IMR-90 (cell line): ENCODE measurements around the gene COL23A1. TPM values are rescaled to one million over a fixed set of nuclear protein-coding genes. Genes with fewer than 3 reads are reported as not detected.

ENCODE experiments used
- ATAC-seq: fragments of 200-7000 bp; cut with Tn5 transposase; 2 replicates; pipeline ENCODE4 v1.9.1; 2020; ENCODE audit warnings: low read depth, mild to moderate bottlenecking, moderate library complexity
- BruUV-seq: library from RNA; stranded (reverse); fragments of 400-500 nt; replicated peaks from 2 replicates; lab custom pipeline; 2021; lab: Mats Ljungman, UMichigan
- CTCF ChIA-PET: fragments of 300-600 bp; formaldehyde crosslinking; extraction: SDS; loops from one replicate; lab custom pipeline; 2021; ENCODE audit warnings: antibody characterized with exemption; lab: Yijun Ruan, JAX
- POLR2A ChIA-PET: fragments of 300-600 bp; sonication (Branson Sonifier 250); formaldehyde crosslinking; loops from one replicate; lab custom pipeline; 2022; ENCODE audit warnings: antibody characterized with exemption; ENCODE audit not compliant: unreplicated experiment; lab: Charles Lee
- DNase-seq: peaks from one replicate; pipeline ENCODE4 v3.0.0; 2013
- H2AFZ ChIP-seq: replicated peaks from 2 replicates; pipeline ENCODE3; 2013; ENCODE audit warnings: low read length, mild to moderate bottlenecking; ENCODE audit not compliant: poor library complexity
- H2AK5ac ChIP-seq: 2 replicates; pipeline ENCODE4 v1.6.1; 2013; ENCODE audit warnings: low read depth, low read length, inconsistent platforms
- H2AK9ac ChIP-seq: replicated peaks from 2 replicates; pipeline ENCODE3; 2013; ENCODE audit warnings: mild to moderate bottlenecking, low read depth, low read length, moderate library complexity; ENCODE audit not compliant: poor library complexity
- H2BK120ac ChIP-seq: 2 replicates; pipeline ENCODE4 v1.6.1; 2013; ENCODE audit warnings: low read depth, low read length, inconsistent platforms
- H2BK15ac ChIP-seq: 3 replicates; pipeline ENCODE4 v1.6.1; 2013; ENCODE audit warnings: low read depth, low read length, inconsistent platforms
- H2BK20ac ChIP-seq: 2 replicates; pipeline ENCODE4 v1.6.1; 2013; ENCODE audit warnings: low read depth, mild to moderate bottlenecking, inconsistent platforms, low read length, moderate library complexity
- H2BK5ac ChIP-seq: 2 replicates; pipeline ENCODE4 v1.6.1; 2013; ENCODE audit warnings: mild to moderate bottlenecking, low read depth, low read length, inconsistent platforms; ENCODE audit not compliant: poor library complexity, severe bottlenecking
- H3K14ac ChIP-seq: replicated peaks from 2 replicates; pipeline ENCODE4 v1.6.1; 2013; ENCODE audit warnings: low read depth, low read length, inconsistent platforms
- H3K18ac ChIP-seq: 2 replicates; pipeline ENCODE4 v1.6.1; 2013; ENCODE audit warnings: low read depth, low read length, control low read depth
- H3K23ac ChIP-seq: 2 replicates; pipeline ENCODE4 v1.6.1; 2013; ENCODE audit warnings: low read depth, low read length, inconsistent platforms
- H3K27ac ChIP-seq: 2 replicates; pipeline ENCODE4 v1.5.1; 2013; ENCODE audit warnings: mild to moderate bottlenecking, control low read depth, low read length; ENCODE audit not compliant: insufficient read depth
- H3K27me3 ChIP-seq: 2 replicates; pipeline ENCODE4 v1.6.1; 2013; ENCODE audit warnings: low read length; ENCODE audit not compliant: control insufficient read depth, insufficient read depth
- H3K36me3 ChIP-seq: 2 replicates; pipeline ENCODE4 v1.6.1; 2013; ENCODE audit warnings: low read length, mixed read lengths; ENCODE audit not compliant: control insufficient read depth, insufficient read depth
- H3K4ac ChIP-seq: 2 replicates; pipeline ENCODE4 v1.6.1; 2013; ENCODE audit warnings: low read depth, low read length, inconsistent platforms
- H3K4me1 ChIP-seq: 2 replicates; pipeline ENCODE4 v1.6.1; 2013; ENCODE audit warnings: low read length, mixed read lengths; ENCODE audit not compliant: control insufficient read depth, insufficient read depth
- H3K4me2 ChIP-seq: 2 replicates; pipeline ENCODE4 v1.6.1; 2013; ENCODE audit warnings: low read depth, mild to moderate bottlenecking, control low read depth, low read length, moderate library complexity
- H3K4me3 ChIP-seq: 2 replicates; pipeline ENCODE4 v1.5.1; 2013; ENCODE audit warnings: low read depth, mild to moderate bottlenecking, control low read depth, low read length, moderate library complexity; ENCODE audit not compliant: insufficient read depth
- H3K56ac ChIP-seq: 2 replicates; pipeline ENCODE4 v1.6.1; 2013; ENCODE audit warnings: low read length, inconsistent platforms; ENCODE audit not compliant: insufficient read depth; ENCODE audit errors: extremely low read depth
- H3K79me1 ChIP-seq, 2 experiments: 2 replicates each; pipeline ENCODE4 v1.6.1; 2013; ENCODE audit warnings: low read length in 2 of 2, inconsistent platforms in 1 of 2, low read depth in 1 of 2
- H3K9ac ChIP-seq: 2 replicates; pipeline ENCODE4 v1.6.1; 2013; ENCODE audit warnings: low read depth, low read length, control low read depth
- H3K9me1 ChIP-seq: 2 replicates; pipeline ENCODE4 v1.6.1; 2013; ENCODE audit warnings: low read length, inconsistent platforms; ENCODE audit not compliant: insufficient read depth
- H3K9me3 ChIP-seq: 2 replicates; pipeline ENCODE4 v1.6.1; 2013; ENCODE audit warnings: low read length; ENCODE audit not compliant: control insufficient read depth, insufficient read depth
- H4K20me1 ChIP-seq: 2 replicates; pipeline ENCODE4 v1.6.1; 2013; ENCODE audit warnings: low read length, inconsistent platforms; ENCODE audit not compliant: insufficient read depth
- H4K5ac ChIP-seq: 2 replicates; pipeline ENCODE4 v1.6.1; 2013; ENCODE audit warnings: mild to moderate bottlenecking, low read depth, low read length, control low read depth
- H4K8ac ChIP-seq, 2 experiments: 2 replicates each; pipeline ENCODE4 v1.6.1; 2013; ENCODE audit warnings: low read depth in 2 of 2, low read length in 2 of 2, control low read depth in 1 of 2, inconsistent platforms in 1 of 2
- H4K91ac ChIP-seq: 2 replicates; pipeline ENCODE4 v1.6.1; 2013; ENCODE audit warnings: low read depth, low read length, inconsistent platforms; ENCODE audit not compliant: insufficient read depth
- BHLHE40 ChIP-seq: fragments of 150-350 bp; IDR thresholded peaks from 2 replicates; pipeline ENCODE4 v1.6.1; 2016; ENCODE audit warnings: mild to moderate bottlenecking, low read depth, low read length
- CEBPB ChIP-seq: IDR thresholded peaks from 2 replicates; pipeline ENCODE4 v1.6.1; 2012; ENCODE audit warnings: low read depth, low read length, improper control_type of control experiment
- CHD1 ChIP-seq: IDR thresholded peaks from 2 replicates; pipeline ENCODE4 v1.6.1; 2012; ENCODE audit warnings: low read depth, low read length, improper control_type of control experiment
- CTCF ChIP-seq: conservative IDR thresholded peaks from 2 replicates; pipeline ENCODE4 v1.5.1; 2012; ENCODE audit warnings: mild to moderate bottlenecking, low read depth, low read length, improper control_type of control experiment
- ELK1 ChIP-seq: fragments of 150-350 bp; IDR thresholded peaks from 2 replicates; pipeline ENCODE4 v1.6.1; 2016; ENCODE audit warnings: low read depth, mild to moderate bottlenecking, low read length, moderate library complexity, borderline replicate concordance
- FOS ChIP-seq: fragments of 150-350 bp; IDR thresholded peaks from 2 replicates; pipeline ENCODE4 v1.6.1; 2016; ENCODE audit warnings: low read depth, low read length
- MAFK ChIP-seq: IDR thresholded peaks from 2 replicates; pipeline ENCODE4 v1.6.1; 2012; ENCODE audit warnings: low read depth, low read length, improper control_type of control experiment
- MAZ ChIP-seq: IDR thresholded peaks from 2 replicates; pipeline ENCODE4 v1.6.1; 2012; ENCODE audit warnings: low read depth, mild to moderate bottlenecking, low read length, improper control_type of control experiment, moderate library complexity, borderline replicate concordance
- MXI1 ChIP-seq: IDR thresholded peaks from 2 replicates; pipeline ENCODE4 v1.6.1; 2012; ENCODE audit warnings: low read depth, mild to moderate bottlenecking, low read length, moderate library complexity, borderline replicate concordance
- NFE2L2 ChIP-seq: fragments of 150-350 bp; IDR thresholded peaks from 2 replicates; pipeline ENCODE4 v1.6.1; 2016; ENCODE audit warnings: low read depth, mild to moderate bottlenecking, low read length
- POLR2A ChIP-seq: IDR thresholded peaks from 2 replicates; pipeline ENCODE4 v1.6.1; 2012; ENCODE audit warnings: mild to moderate bottlenecking, low read depth, low read length
- RAD21 ChIP-seq: IDR thresholded peaks from 2 replicates; pipeline ENCODE4 v1.6.1; 2012; ENCODE audit warnings: low read length, improper control_type of control experiment
- RCOR1 ChIP-seq: IDR thresholded peaks from 2 replicates; pipeline ENCODE4 v1.6.1; 2012; ENCODE audit warnings: mild to moderate bottlenecking, low read length, improper control_type of control experiment; ENCODE audit not compliant: insufficient replicate concordance
- RFX5 ChIP-seq: IDR thresholded peaks from 2 replicates; pipeline ENCODE4 v1.8.0; 2012; ENCODE audit warnings: low read depth, mild to moderate bottlenecking, low read length, moderate library complexity
- SMC3 ChIP-seq: fragments of 150-350 bp; IDR thresholded peaks from 2 replicates; pipeline ENCODE4 v1.6.1; 2016; ENCODE audit warnings: low read depth, mild to moderate bottlenecking, antibody characterized with exemption, low read length, moderate library complexity
- USF2 ChIP-seq: fragments of 150-350 bp; IDR thresholded peaks from 2 replicates; pipeline ENCODE4 v1.6.1; 2017; ENCODE audit warnings: mild to moderate bottlenecking, antibody characterized with exemption, low read length, low read depth
- WGBS, 2 experiments: methylation state at CpG; one replicate each; pipeline versions ENCODE4 v1.1.5 to v1.1.7; 2013; ENCODE audit warnings: missing lambda C conversion rate in 2 of 2; ENCODE audit not compliant: insufficient read length in 1 of 2; ENCODE audit errors: extremely low coverage in 2 of 2; 5-methylcytosine and 5-hydroxymethylcytosine counted together
- dilution Hi-C: fragments of 300-500 bp; cut with HindIII; formaldehyde crosslinking; loops from one replicate; pipeline ENCODE4 v1.14.3; 2018; ENCODE audit warnings: low sequenced_read_pairs; ENCODE audit not compliant: unreplicated experiment
- in situ Hi-C: fragments of 300-500 bp; cut with MboI; formaldehyde crosslinking; loops from 3 replicates; pipeline ENCODE4 v1.14.3; 2019; ENCODE audit warnings: low sequenced_read_pairs, inconsistent platforms, mixed read lengths
- intact Hi-C: fragments of 100-400 bp; cut with micrococcal nuclease; formaldehyde crosslinking; loops from 2 replicates; pipeline ENCODE4 v1.10.0; 2022
- polyA plus RNA-seq, 3 experiments: library from polyadenylated mRNA; depleted of rRNA; stranded (reverse); fragments of >200 nt; gene quantifications; 2 replicates each; pipeline ENCODE4 v1.2.3, GENCODE V29; 2012; ENCODE audit warnings: low replicate concordance in 1 of 3
- total RNA-seq: library from RNA; depleted of rRNA; stranded (reverse); fragments of >200 nt; gene quantifications from 2 replicates; pipeline ENCODE4 v1.2.3, GENCODE V29; 2012

COL23A1 gene
- total and polyA plus RNA-seq, 2 of the 4 experiments (the other 2 are of a cell fraction): not detected

- Histone ChIP-seq H3K18ac (no peak overlapping the region), H2BK5ac (no peak overlapping the region), H2AK5ac (no peak overlapping the region), H2AFZ (no peak overlapping the region), H4K5ac (no peak overlapping the region), H3K4me3 (no peak overlapping the region), H3K9me1 (no peaks in the 10 kb centered on the region), H3K9me3 (peaks cover 10% of the 10 kb centered on the region), H2AK9ac (no peak overlapping the region), H3K27me3 (no peaks in the 10 kb centered on the region), H3K79me1 (no peaks in the 10 kb centered on the region), H3K9ac (no peak overlapping the region), H4K91ac (no peak overlapping the region), H3K23ac (no peak overlapping the region), H2BK120ac (no peak overlapping the region), H2BK20ac (no peak overlapping the region), H3K36me3 (no peaks in the 10 kb centered on the region), H4K20me1 (no peaks in the 10 kb centered on the region), H3K27ac (no peak overlapping the region), H3K56ac (no peak overlapping the region), H3K4me2 (no peak overlapping the region), H3K4ac (no peak overlapping the region), H3K4me1 (no peaks in the 10 kb centered on the region), H4K8ac (no peak overlapping the region), H3K14ac (no peak overlapping the region), H2BK15ac (no peak overlapping the region)
- dilution Hi-C loops (no loop called here), intact Hi-C loops (no loop called here), in situ Hi-C loops (no loop called here)
- ChIA-PET POLR2A (no interaction called here), CTCF (no interaction called here)
- TF ChIP-seq CTCF: no peak
- TF ChIP-seq MXI1: no peak
- no peak for TF ChIP-seq SMC3
- no peak for TF ChIP-seq RCOR1
- TF ChIP-seq POLR2A: no peak
- no peak for TF ChIP-seq BHLHE40
- no peak for TF ChIP-seq FOS
- no peak for TF ChIP-seq CHD1
- TF ChIP-seq MAFK: no peak
- TF ChIP-seq RFX5: no peak
- TF ChIP-seq MAZ: no peak
- no peak for TF ChIP-seq ELK1
- TF ChIP-seq NFE2L2: no peak
- no peak for TF ChIP-seq USF2
- TF ChIP-seq CEBPB: no peak
- TF ChIP-seq RAD21: no peak
- DNase-seq: no peak
- BruUV-seq: no TSS peak
- ATAC-seq: no peak
- WGBS, 2 experiments: 13% methylated on average over 6 of the region's 13 CpGs; no CpG with 5 or more reads in 1 of the 2 experiments
Observed at GRCh38 chr5:178356431-178356872, 233.7 kb downstream of the COL23A1 start.
